ENCODE results near the gene CRAT.

GRCh38 chr9:129143031-129143927 lies 32.7 kb upstream of the CRAT start:
- TF ChIP-seq CTCF (conservative IDR thresholded peaks at IDR 0.05; ENCODE audit: low read depth, low read length): peak; percentile 99
- no peak for TF ChIP-seq EZH2 (IDR thresholded peaks at IDR 0.05; ENCODE audit: borderline replicate concordance, low read depth, low read length, poor library complexity, severe bottlenecking)

Data from A673 (cell line).